Skeletal muscle satellite cell (primary cell): Measurements from ENCODE around the gene DUSP18. TPM values are rescaled to one million over a fixed set of nuclear protein-coding genes. Genes with fewer than 3 reads are reported as not detected.
A peak's percentile ranks its signal among the peaks of the same experiment; 100 is the strongest.
"Not testable (repeated sequence)": the region's sequence is repeated elsewhere in the genome, so short reads cannot be mapped to it uniquely, and the experiment has no call there.

Experiments used
- H3K27me3 ChIP-seq: 2 replicates; pipeline ENCODE4 v1.7.0; 2013; ENCODE audit warnings: low read length; ENCODE audit not compliant: control insufficient read depth, insufficient read depth
- H3K36me3 ChIP-seq: 2 replicates; pipeline ENCODE4 v1.7.0; 2013; ENCODE audit warnings: mild to moderate bottlenecking, control low read depth, low read length; ENCODE audit not compliant: insufficient read depth
- H3K4me1 ChIP-seq: 2 replicates; pipeline ENCODE4 v1.7.0; 2013; ENCODE audit warnings: low read length; ENCODE audit not compliant: control insufficient read depth, insufficient read depth
- H3K4me2 ChIP-seq: 2 replicates; pipeline ENCODE4 v1.7.0; 2013; ENCODE audit warnings: mild to moderate bottlenecking, low read length
- H3K4me3 ChIP-seq: 2 replicates; pipeline ENCODE4 v1.7.0; 2013; ENCODE audit warnings: low read length
- H3K9ac ChIP-seq: 2 replicates; pipeline ENCODE4 v1.7.0; 2013; ENCODE audit warnings: mild to moderate bottlenecking, low read depth, low read length, moderate library complexity
- H3K9me3 ChIP-seq: replicated peaks from 2 replicates; pipeline ENCODE4 v1.7.0; 2013; ENCODE audit warnings: mild to moderate bottlenecking, control low read depth, low read length
- total RNA-seq: library from RNA; depleted of rRNA; stranded (reverse); fragments of >200 nt; gene quantifications from 2 replicates; pipeline ENCODE4 v1.2.3, GENCODE V29; 2012; rRNA removed

Gene DUSP18
- 15.7 and 18.1 TPM in 2 replicates for total RNA-seq

DNA sequence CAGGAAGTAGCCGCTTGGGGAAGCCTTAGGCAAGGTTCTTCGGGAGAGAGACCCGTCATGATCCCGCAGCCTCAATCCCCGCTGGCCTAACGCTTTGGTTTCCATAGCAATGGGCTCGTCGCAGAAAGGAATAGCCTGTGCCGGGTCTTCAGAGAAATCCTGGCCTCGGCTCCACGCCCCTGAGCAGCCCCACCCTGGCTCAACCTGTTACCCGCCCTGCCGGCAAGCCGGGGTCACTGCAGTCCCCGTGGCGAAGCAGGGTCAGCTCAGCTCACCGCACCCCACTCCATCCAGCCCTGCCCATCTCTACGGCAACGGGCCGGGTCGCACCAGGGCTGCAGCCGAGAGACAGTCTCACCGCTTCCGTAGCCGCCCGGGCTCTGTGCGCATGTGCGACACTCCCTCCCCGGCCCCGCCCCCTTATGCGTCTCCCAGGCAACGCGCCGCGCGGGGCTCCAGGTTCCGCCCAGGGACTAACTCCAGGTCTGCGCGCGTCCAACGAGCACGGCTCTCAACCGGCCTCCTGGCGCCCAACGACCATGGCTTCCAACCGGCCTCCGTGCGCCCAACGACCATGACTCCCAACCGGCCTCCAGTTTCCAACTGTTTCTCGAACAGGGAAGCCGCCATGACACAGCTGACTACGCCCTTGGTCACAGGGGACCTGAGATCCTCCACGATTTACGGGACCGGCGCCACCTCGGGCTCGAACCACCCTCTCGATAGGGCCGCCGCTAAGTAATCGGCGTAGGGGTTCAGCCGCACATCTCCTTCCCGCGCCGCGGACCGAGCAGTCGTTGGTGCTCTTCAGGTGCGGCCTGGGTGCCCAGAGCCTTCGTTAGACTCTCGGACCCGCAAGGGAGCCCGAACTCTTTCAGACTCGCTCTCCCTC is at the start of gene DUSP18:
Gene DUSP18 (minus strand): TSS at position 382 of the 892 bp plus-strand sequence. CDS start 3,872 bp downstream, outside the sequence.
- Histone ChIP-seq H3K36me3 (peaks cover 12% of the 10 kb centered on the region), H3K4me1 (peaks cover 11% of the 10 kb centered on the region), H3K4me2 (peak within 1 kb of the TSS; percentile 98), H3K9ac (peak within 1 kb of the TSS; percentile 82), H3K27me3 (no peaks in the 10 kb centered on the region), H3K9me3 (no peaks in the 10 kb centered on the region), H3K4me3 (peak within 1 kb of the TSS; percentile 96)

DNA sequence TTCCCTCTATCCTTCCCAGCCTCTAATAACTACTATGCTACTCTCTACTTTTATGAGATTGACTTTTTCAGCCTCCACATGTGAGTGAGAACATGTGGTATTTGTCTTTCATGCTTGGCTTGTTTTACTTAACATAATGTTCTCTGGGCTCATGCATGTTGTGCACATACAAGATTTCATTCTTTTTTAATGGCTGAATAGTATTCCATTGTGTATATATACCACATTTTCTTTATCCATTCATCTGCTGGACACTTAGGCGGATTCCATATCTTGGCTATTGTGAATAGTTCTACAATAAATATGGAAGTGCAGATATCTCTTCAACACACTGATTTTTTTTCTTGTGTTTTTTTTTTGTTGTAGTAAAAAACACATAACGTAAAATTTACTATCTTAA is 46.4 kb upstream of the DUSP18 start:
- H3K4me1 ChIP-seq: peaks cover 23% of the 10 kb centered on the region
- H3K4me2 ChIP-seq: no peak overlapping the region
- H3K36me3 ChIP-seq: no peaks in the 10 kb centered on the region
- no peak overlapping the region for H3K4me3 ChIP-seq
- no peak overlapping the region for H3K9ac ChIP-seq
- no peaks in the 10 kb centered on the region for H3K9me3 ChIP-seq
- H3K27me3 ChIP-seq: no peaks in the 10 kb centered on the region

DNA sequence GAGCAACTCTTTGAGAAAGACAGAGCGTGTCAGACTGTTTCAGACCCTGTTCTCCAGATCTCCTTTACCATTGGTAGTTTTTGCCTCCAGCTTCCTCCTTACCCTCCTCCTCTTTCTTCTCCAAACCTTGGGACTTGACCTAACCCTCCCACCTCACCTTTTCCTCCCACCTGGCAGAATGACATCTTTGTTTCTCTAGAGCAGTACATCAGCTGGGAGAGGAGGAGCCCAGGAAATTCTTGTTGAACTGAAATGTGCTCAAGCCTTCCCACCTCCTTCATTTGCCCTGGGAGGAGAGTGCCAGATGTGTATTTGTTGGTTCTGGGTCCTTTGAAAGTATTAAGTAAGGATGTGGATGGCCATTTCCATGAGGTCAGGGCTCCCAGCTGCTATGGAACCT is 44.4 kb upstream of the DUSP18 start:
- H3K9me3 ChIP-seq: no peaks in the 10 kb centered on the region
- H3K4me1 ChIP-seq: peaks cover 7% of the 10 kb centered on the region
- H3K9ac ChIP-seq: no peak overlapping the region
- no peaks in the 10 kb centered on the region for H3K27me3 ChIP-seq
- no peak overlapping the region for H3K4me2 ChIP-seq
- no peaks in the 10 kb centered on the region for H3K36me3 ChIP-seq
- H3K4me3 ChIP-seq: no peak overlapping the region

DNA sequence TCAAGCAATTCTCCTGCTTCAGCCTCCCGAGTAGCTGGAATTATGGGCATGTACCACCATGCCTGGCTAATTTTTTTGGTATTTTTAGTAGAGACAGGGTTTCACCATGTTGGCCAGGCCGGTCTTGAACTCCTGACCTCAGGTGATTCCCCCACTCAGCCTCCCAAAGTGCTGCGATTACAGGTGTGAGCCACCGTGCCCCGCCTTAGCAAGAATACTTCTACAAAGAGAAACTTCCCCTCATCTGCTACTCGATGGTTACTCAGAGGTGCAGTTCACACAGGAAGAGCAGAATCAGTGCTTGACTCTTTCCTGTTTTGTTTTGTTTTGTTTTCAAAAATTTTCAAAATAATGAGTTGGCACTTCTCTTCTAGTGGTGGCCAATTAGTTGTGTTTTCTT is 42.3 kb upstream of the DUSP18 start:
- H3K36me3 ChIP-seq, H3K27me3 ChIP-seq, H3K4me2 ChIP-seq, H3K4me3 ChIP-seq, H3K9ac ChIP-seq, H3K9me3 ChIP-seq: not testable (repeated sequence)
- H3K4me1 ChIP-seq: peaks cover 16% of the 10 kb centered on the region

DNA sequence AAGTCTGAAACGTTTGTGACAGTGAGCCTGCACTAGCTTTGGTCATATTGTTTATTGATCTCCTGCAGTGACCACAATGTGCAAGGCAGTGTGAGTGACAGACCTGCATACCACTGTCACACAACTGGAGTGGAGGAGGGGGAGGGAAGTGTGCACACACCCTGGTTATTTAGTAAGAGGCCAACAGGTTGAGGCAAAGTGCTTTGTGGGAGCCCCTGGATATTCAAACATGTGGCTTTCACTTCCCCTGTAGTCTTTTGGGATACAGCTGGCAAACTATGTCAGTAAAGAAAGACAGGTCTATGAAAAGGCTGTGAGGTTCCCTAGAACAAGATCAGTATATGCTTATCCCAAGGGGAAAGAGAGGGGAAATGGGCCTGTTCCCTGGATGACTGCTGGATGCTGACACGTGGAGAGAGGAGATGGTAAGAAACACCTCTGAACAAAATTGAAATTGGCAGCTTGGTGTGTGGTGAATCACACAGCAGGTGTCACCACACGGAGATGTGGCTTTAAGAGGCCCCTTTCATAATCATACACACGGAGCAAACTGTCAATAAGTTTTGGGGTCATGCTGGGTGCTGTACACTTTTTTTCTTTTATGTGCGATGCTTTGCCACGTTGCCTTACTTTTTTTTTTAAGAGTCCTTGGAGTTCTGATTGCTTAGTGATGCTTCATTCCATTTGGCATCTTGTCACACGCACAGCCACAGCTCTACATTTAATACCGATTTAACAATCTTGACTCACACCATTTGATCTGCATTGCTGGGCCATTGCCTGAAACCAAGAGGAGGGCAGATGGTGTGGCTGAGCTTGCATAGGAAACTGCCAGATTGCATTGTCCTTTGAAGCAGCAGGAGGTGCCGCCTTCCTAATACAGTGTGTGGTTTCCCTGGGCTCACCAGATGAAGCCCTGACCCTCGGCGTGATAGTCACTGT is 38.3 kb upstream of the DUSP18 start:
- Histone ChIP-seq H3K9me3 (no peaks in the 10 kb centered on the region), H3K36me3 (no peaks in the 10 kb centered on the region), H3K27me3 (no peaks in the 10 kb centered on the region), H3K9ac (no peak overlapping the region), H3K4me3 (no peak overlapping the region), H3K4me1 (peaks cover 23% of the 10 kb centered on the region), H3K4me2 (peak overlapping the region; percentile 18)

DNA sequence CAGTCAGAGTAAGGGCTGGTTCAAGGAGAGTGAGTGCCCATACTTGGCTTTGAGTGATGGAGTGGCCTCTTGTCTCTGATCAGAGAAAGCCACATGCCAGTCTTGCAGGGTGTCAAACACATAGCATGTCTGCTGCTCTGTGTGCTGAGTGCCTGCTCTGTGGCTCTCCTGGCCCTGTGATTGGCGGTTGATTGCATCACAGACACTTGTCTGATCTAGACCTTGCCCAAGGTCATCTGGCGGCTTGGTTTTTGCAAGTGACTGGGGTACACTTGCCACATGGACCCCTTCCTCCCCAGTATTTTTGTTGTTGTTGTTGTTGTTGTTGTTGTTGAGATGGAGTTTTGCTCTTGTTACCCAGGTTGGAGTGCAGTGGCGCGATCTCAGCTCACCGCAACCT is 37.3 kb upstream of the DUSP18 start:
- H3K4me1 ChIP-seq: peaks cover 23% of the 10 kb centered on the region
- H3K9me3 ChIP-seq: no peaks in the 10 kb centered on the region
- H3K9ac ChIP-seq: no peak overlapping the region
- no peaks in the 10 kb centered on the region for H3K27me3 ChIP-seq
- H3K4me3 ChIP-seq: no peak overlapping the region
- no peaks in the 10 kb centered on the region for H3K36me3 ChIP-seq
- no peak overlapping the region for H3K4me2 ChIP-seq

DNA sequence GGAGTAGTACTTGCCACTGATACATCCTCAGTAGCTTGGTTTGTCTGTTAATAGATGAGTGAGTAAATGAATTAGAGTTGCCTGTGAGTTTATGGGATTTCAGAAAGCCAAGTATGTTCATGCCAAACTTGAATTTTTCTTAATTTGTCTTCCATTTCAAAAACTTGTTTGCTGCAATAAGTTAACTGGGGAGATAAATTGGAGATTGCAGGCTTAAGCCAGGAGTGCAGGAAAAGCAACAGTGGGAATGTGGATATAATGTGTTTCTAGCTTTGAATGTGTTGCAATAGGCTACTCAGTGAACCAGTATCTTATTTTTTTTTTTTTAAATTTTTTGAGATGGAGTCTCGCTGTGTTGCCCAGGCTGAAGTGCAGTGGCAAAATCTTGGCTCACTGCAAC is 35.2 kb upstream of the DUSP18 start:
- Histone ChIP-seq H3K4me3 (no peak overlapping the region), H3K4me2 (no peak overlapping the region), H3K36me3 (no peaks in the 10 kb centered on the region), H3K9me3 (no peaks in the 10 kb centered on the region), H3K9ac (no peak overlapping the region), H3K27me3 (no peaks in the 10 kb centered on the region), H3K4me1 (peaks cover 23% of the 10 kb centered on the region)

DNA sequence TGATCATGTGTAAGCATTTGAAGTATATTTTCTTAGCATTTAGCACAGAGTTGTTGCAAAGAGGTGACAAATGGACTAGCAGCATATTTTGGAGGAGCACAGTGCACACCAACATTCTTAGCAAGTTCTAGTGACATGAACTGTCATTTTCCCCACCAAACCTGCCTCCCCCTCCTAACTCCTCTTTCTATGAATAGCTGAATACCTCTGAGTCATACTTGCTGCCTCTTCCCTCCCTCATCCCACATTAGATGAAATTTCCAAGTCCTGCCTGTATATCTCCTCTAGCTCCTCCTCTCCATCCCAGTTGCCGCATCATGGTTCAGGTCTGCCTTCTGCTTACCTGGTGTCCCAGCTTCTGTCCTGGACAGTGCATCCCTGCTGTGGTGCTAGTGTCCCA is 34.2 kb upstream of the DUSP18 start:
- Histone ChIP-seq H3K9ac (no peak overlapping the region), H3K27me3 (no peaks in the 10 kb centered on the region), H3K36me3 (no peaks in the 10 kb centered on the region), H3K4me2 (no peak overlapping the region), H3K4me3 (no peak overlapping the region), H3K4me1 (peaks cover 21% of the 10 kb centered on the region), H3K9me3 (no peaks in the 10 kb centered on the region)

DNA sequence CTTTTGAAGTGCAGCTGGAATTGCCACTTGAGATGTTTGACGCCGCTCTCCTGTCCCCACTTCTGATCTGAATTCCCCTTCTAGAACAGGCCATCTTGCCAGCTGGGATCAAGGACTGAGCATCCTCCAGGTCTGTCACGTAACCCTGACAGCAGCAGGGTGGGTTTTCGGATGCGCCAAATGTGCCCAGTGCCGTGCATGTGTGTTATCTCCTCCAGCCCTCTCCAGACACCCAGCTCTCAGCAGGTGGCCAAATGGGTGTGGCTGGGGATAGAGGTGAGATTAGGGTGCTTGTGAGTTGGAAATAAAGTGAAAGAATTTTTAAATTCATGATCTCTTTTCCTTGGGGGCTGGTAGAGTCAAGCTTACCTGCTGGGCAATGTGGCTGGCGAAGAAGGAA is 30.3 kb upstream of the DUSP18 start:
- H3K9me3 ChIP-seq: no peaks in the 10 kb centered on the region
- no peak overlapping the region for H3K4me3 ChIP-seq
- no peak overlapping the region for H3K9ac ChIP-seq
- no peaks in the 10 kb centered on the region for H3K27me3 ChIP-seq
- H3K4me1 ChIP-seq: peaks cover 19% of the 10 kb centered on the region
- no peaks in the 10 kb centered on the region for H3K36me3 ChIP-seq
- no peak overlapping the region for H3K4me2 ChIP-seq

DNA sequence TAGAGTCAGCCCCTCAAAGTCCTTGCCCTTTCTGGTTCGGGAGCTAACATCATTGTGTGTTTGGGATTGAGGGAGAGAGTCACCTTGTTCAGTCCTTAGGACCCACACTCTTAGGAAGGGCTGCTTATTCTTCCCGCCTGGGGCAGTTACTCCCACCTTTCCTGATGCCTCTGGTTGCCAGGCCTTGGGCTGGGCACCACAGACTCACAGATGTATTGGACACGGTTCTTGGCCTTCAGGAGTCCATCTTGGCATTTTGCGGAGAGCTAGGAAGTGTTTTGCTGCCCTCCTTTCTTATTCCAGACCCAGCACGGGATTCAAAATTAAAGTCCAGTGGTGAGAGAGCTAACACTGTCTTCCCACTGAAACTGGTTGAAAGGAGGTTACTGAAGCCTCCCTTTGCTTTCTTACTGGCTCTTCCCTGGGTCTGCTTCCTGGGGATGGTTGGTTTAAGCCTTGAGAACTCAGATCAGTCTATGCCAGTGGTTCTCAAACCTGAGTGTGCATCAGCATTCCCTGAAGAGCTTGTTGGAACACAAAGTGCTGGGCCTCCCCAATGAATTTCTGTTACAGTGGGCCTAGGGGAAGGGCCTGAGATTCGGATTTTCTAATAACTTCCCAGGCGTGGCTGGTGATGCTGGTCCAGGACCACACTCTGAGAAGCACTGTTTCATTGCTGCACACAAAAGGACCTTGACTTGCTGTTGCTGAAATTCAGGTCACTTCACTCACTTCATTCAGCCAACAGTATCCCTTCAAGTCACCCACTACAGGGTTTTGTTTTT is 28.4 kb upstream of the DUSP18 start:
- Histone ChIP-seq H3K4me3 (no peak overlapping the region), H3K36me3 (no peaks in the 10 kb centered on the region), H3K9ac (no peak overlapping the region), H3K4me1 (peaks cover 11% of the 10 kb centered on the region), H3K27me3 (no peaks in the 10 kb centered on the region), H3K4me2 (peak overlapping the region; percentile 95), H3K9me3 (no peaks in the 10 kb centered on the region)

DNA sequence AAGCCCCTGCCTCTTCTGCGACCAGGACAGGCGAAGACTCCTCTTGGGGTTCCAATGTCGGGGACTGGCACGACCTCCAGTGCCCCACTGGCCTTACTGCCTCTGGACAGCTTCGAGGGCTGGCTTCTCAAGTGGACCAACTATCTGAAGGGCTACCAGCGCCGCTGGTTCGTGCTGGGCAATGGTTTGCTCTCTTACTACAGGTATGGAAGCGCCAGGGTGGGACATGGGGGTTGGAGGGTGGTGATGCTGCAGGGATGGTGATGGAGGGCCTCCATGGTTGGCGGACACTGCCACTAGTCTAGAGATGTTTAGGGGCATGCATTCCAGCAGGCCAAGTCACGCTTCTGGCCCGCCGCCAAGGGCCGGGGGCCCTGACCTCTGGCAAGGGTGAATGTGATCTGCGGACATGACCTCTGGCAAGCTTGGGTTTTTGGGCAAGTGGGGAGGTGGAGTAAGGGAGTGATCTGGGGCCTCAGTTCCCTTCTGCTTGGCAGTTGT is 27.7 kb upstream of the DUSP18 start:
- no peaks in the 10 kb centered on the region for H3K9me3 ChIP-seq
- peak overlapping the region; percentile 95 for H3K4me2 ChIP-seq
- H3K27me3 ChIP-seq: no peaks in the 10 kb centered on the region
- H3K4me3 ChIP-seq: peak overlapping the region; percentile 78
- no peak overlapping the region for H3K9ac ChIP-seq
- peaks cover 11% of the 10 kb centered on the region for H3K4me1 ChIP-seq
- no peaks in the 10 kb centered on the region for H3K36me3 ChIP-seq
